Measurements from ENCODE around the gene SBK2. TPM values are rescaled to one million over a fixed set of nuclear protein-coding genes. Genes with fewer than 3 reads are reported as not detected.

SBK2 gene
- total RNA-seq, 1 donor from 2014 or later, result 1.0 TPM

GRCh38 chr19:55494172-55494761, 42.7 kb downstream of the SBK2 start:
- Histone ChIP-seq H3K4me1 (ENCODE audit: control insufficient read depth in 3 of 3, insufficient read depth in 3 of 3, low read length in 3 of 3) (peaks cover 6 to 13% (median 8%) of the 10 kb centered on the region in 3 donors), H3K9me3 (ENCODE audit: control insufficient read depth in 3 of 3, low read length in 3 of 3) (no peaks in the 10 kb centered on the region), H3K27ac (ENCODE audit: low read depth, low read length) (peak overlapping the region; percentile 66), H3K36me3 (ENCODE audit: control insufficient read depth in 3 of 3, insufficient read depth in 3 of 3, low read length in 3 of 3) (no peaks in the 10 kb centered on the region), H3K27me3 (ENCODE audit: control insufficient read depth in 3 of 3, insufficient read depth in 3 of 3, low read length in 3 of 3) (peaks cover 7 to 32% (median 24%) of the 10 kb centered on the region in 3 donors), H3K9ac (ENCODE audit: low read depth in 1 of 3, low read length in 3 of 3) (peak overlapping the region in 2 of 3 donors; percentile 50 to 57), H3K4me3 (ENCODE audit: low read length in 3 of 3) (peak overlapping the region; percentile 50 to 62 (median 54))

GRCh38 chr19:55493645-55494171, 43.2 kb downstream of the SBK2 start:
- Histone ChIP-seq H3K27ac (ENCODE audit: low read depth, low read length) (peak overlapping the region; percentile 68), H3K36me3 (ENCODE audit: control insufficient read depth in 3 of 3, insufficient read depth in 3 of 3, low read length in 3 of 3) (no peaks in the 10 kb centered on the region), H3K9ac (ENCODE audit: low read depth in 1 of 3, low read length in 3 of 3) (peak overlapping the region in 2 of 3 donors; percentile 32 to 60), H3K27me3 (ENCODE audit: control insufficient read depth in 3 of 3, insufficient read depth in 3 of 3, low read length in 3 of 3) (peaks cover 9 to 33% (median 24%) of the 10 kb centered on the region in 3 donors), H3K9me3 (ENCODE audit: control insufficient read depth in 3 of 3, low read length in 3 of 3) (no peaks in the 10 kb centered on the region), H3K4me3 (ENCODE audit: low read length in 3 of 3) (peak overlapping the region in 2 of 3 donors; percentile 50 to 62), H3K4me1 (ENCODE audit: control insufficient read depth in 3 of 3, insufficient read depth in 3 of 3, low read length in 3 of 3) (peaks cover 6 to 13% (median 9%) of the 10 kb centered on the region in 3 donors)

- peaks cover 9 to 35% (median 24%) of the 10 kb centered on the region in 3 donors for H3K27me3 ChIP-seq (ENCODE audit: control insufficient read depth in 3 of 3, insufficient read depth in 3 of 3, low read length in 3 of 3)
- H3K36me3 ChIP-seq (ENCODE audit: control insufficient read depth in 3 of 3, insufficient read depth in 3 of 3, low read length in 3 of 3), result no peaks in the 10 kb centered on the region
- peak overlapping the region in 2 of 3 donors; percentile 32 to 60 for H3K9ac ChIP-seq (ENCODE audit: low read depth in 1 of 3, low read length in 3 of 3)
- no peak overlapping the region for H3K4me3 ChIP-seq (ENCODE audit: low read length in 3 of 3)
- H3K27ac ChIP-seq (ENCODE audit: low read depth, low read length), result peak overlapping the region; percentile 68
- no peaks in the 10 kb centered on the region for H3K9me3 ChIP-seq (ENCODE audit: control insufficient read depth in 3 of 3, low read length in 3 of 3)
- peaks cover 6 to 13% (median 12%) of the 10 kb centered on the region in 3 donors for H3K4me1 ChIP-seq (ENCODE audit: control insufficient read depth in 3 of 3, insufficient read depth in 3 of 3, low read length in 3 of 3)
Measured at GRCh38 chr19:55493052-55493644, 43.8 kb downstream of the SBK2 start.

GRCh38 chr19:55492362-55492944, 44.5 kb downstream of the SBK2 start:
- no peak overlapping the region for H3K27ac ChIP-seq (ENCODE audit: low read depth, low read length)

DNA sequence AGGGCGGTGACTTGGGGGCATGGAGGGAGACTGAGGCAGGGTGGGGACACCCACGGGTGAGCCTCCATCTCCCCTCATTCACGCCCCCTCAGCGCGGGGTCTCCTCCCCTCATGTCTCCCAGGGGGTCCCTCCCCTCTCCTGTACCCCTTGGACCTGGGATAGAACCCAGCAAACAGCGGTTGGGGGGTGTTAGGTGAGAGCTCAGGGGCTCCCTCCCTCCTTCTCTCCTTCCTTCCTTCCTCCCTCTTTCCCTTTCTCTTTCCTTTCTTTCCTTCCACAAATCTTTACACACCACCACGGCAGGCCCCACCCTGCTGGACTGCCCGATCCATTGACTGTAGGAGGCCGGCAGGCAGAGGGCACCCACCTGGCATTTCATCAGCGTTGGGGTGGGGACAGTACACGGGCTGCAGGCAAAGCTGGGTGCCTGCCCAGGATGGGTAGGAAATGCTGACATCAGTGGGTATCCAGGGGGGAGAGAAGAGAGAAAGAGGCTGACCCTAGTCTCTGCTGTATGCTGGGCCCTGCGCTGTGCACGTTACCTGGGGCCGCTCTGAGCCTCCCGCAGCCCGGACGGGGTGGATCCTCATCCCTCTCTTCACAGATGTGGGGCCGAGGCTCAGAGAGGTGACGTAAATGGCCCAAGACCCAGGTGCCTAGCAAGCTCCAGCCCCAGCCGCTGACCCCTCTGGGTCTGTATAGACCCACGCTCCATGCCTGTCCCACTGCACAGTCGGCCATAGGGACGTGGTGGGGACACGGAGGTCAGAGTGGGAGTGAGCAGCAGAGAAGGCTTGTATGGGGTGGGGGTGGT, 45.2 kb downstream of the SBK2 start:
- Histone ChIP-seq H3K9me3 (ENCODE audit: control insufficient read depth in 3 of 3, low read length in 3 of 3) (no peaks in the 10 kb centered on the region), H3K4me3 (ENCODE audit: low read length in 3 of 3) (no peak overlapping the region), H3K36me3 (ENCODE audit: control insufficient read depth in 3 of 3, insufficient read depth in 3 of 3, low read length in 3 of 3) (no peaks in the 10 kb centered on the region), H3K27ac (ENCODE audit: low read depth, low read length) (no peak overlapping the region), H3K9ac (ENCODE audit: low read depth in 1 of 3, low read length in 3 of 3) (no peak overlapping the region), H3K27me3 (ENCODE audit: control insufficient read depth in 3 of 3, insufficient read depth in 3 of 3, low read length in 3 of 3) (peaks cover 9 to 39% (median 24%) of the 10 kb centered on the region in 3 donors), H3K4me1 (ENCODE audit: control insufficient read depth in 3 of 3, insufficient read depth in 3 of 3, low read length in 3 of 3) (peaks cover 13 to 24% (median 23%) of the 10 kb centered on the region in 3 donors)

More at GRCh38 chr19:55492362-55492944, 44.5 kb downstream of the SBK2 start:
- Histone ChIP-seq H3K4me1 (ENCODE audit: control insufficient read depth in 3 of 3, insufficient read depth in 3 of 3, low read length in 3 of 3) (peaks cover 9 to 17% (median 17%) of the 10 kb centered on the region in 3 donors), H3K36me3 (ENCODE audit: control insufficient read depth in 3 of 3, insufficient read depth in 3 of 3, low read length in 3 of 3) (no peaks in the 10 kb centered on the region), H3K27me3 (ENCODE audit: control insufficient read depth in 3 of 3, insufficient read depth in 3 of 3, low read length in 3 of 3) (peaks cover 9 to 35% (median 24%) of the 10 kb centered on the region in 3 donors), H3K9me3 (ENCODE audit: control insufficient read depth in 3 of 3, low read length in 3 of 3) (no peaks in the 10 kb centered on the region), H3K4me3 (ENCODE audit: low read length in 3 of 3) (no peak overlapping the region), H3K9ac (ENCODE audit: low read depth in 1 of 3, low read length in 3 of 3) (no peak overlapping the region)

DNA sequence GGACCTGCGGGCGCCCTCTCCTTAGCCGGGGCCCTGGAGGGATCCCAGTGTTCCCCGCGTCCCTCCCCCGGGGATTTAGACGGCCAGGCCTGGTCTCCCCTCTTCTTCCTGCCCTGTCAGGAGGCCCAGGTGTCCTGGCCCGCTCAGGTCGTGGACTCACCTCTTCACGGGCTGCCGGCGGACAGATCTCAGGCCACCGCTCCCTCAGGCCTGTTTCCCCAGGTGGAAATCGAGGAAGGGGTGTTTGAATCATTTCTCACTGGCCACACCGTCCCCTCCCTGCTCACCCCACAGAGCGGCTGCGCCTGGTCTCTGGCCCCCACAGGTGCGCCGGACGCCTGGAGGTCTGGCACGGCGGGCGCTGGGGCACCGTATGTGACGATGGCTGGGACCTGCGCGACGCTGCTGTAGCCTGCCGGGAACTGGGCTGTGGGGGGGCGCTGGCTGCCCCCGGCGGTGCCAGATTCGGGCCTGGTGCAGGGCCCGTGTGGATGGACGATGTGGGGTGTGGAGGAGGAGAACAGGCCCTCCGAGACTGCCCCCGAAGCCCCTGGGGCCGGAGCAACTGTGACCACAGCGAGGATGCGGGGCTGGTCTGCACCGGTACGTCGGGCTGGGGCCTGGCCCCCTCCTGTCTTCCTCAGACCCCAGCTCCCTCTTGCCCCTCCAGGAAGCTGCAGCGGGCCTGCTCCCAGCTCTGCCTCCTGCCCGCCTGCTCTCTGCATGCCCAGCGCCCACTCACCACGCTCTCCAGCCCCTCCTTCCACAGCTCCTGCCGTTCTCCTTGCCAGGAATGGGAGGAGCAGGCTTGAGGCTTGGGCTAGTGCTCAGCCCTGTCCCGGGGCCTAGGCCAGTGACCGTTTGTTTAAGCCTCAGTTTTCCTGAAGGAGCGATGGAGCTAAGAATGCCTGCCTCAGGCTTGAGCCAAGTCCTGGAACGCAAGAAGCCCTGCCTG, 46.2 kb downstream of the SBK2 start:
- Histone ChIP-seq H3K9ac (ENCODE audit: low read depth in 1 of 3, low read length in 3 of 3) (no peak overlapping the region), H3K9me3 (ENCODE audit: control insufficient read depth in 3 of 3, low read length in 3 of 3) (no peaks in the 10 kb centered on the region), H3K4me3 (ENCODE audit: low read length in 3 of 3) (no peak overlapping the region), H3K36me3 (ENCODE audit: control insufficient read depth in 3 of 3, insufficient read depth in 3 of 3, low read length in 3 of 3) (no peaks in the 10 kb centered on the region), H3K27ac (ENCODE audit: low read depth, low read length) (no peak overlapping the region), H3K4me1 (ENCODE audit: control insufficient read depth in 3 of 3, insufficient read depth in 3 of 3, low read length in 3 of 3) (peaks cover 18 to 33% (median 33%) of the 10 kb centered on the region in 3 donors), H3K27me3 (ENCODE audit: control insufficient read depth in 3 of 3, insufficient read depth in 3 of 3, low read length in 3 of 3) (peaks cover 9 to 45% (median 30%) of the 10 kb centered on the region in 3 donors)

DNA sequence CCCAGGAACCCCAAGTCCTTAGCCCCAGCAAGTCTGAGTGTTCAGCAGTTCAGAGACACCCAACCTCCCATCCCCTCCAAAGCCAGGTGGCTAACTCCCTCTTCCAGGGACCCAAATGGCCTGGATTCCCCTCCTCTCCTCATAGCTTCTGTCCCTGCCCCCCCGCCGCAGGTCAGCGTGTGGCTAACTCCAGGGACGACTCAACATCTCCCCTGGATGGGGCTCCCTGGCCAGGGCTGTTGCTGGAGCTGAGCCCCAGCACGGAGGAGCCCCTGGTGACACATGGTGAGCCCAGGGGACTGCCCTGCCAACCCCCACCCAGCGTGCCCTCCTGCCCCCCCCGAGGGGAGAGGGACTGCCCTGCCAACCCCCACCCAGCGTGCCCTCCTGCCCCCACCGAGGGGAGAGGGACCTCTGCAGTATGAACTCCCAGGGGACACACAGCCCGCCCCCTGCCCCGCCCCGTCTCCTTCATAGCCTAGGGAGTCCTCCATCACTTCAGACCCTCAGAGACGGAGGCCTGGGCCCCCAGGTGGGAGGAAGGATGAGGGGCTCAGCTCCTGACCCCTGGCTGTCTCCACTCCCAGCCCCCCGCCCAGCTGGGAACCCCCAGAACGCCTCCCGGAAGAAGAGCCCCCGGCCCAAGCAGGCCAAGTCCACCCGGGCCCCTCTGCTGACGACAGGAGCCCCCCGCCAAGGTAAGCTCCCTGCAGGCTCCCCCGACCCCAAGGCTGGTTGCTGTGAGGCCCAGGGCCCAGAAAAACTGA, 47.0 kb downstream of the SBK2 start:
- Histone ChIP-seq H3K9me3 (ENCODE audit: control insufficient read depth in 3 of 3, low read length in 3 of 3) (no peaks in the 10 kb centered on the region), H3K36me3 (ENCODE audit: control insufficient read depth in 3 of 3, insufficient read depth in 3 of 3, low read length in 3 of 3) (no peaks in the 10 kb centered on the region), H3K4me1 (ENCODE audit: control insufficient read depth in 3 of 3, insufficient read depth in 3 of 3, low read length in 3 of 3) (peaks cover 24 to 40% (median 40%) of the 10 kb centered on the region in 3 donors), H3K27ac (ENCODE audit: low read depth, low read length) (no peak overlapping the region), H3K4me3 (ENCODE audit: low read length in 3 of 3) (no peak overlapping the region), H3K27me3 (ENCODE audit: control insufficient read depth in 3 of 3, insufficient read depth in 3 of 3, low read length in 3 of 3) (peaks cover 9 to 51% (median 31%) of the 10 kb centered on the region in 3 donors), H3K9ac (ENCODE audit: low read depth in 1 of 3, low read length in 3 of 3) (peak overlapping the region in 1 of 3 donors; percentile 45)

GRCh38 chr19:55488986-55489710, 47.8 kb downstream of the SBK2 start:
- Histone ChIP-seq H3K36me3 (ENCODE audit: control insufficient read depth in 3 of 3, insufficient read depth in 3 of 3, low read length in 3 of 3) (no peaks in the 10 kb centered on the region), H3K4me3 (ENCODE audit: low read length in 3 of 3) (no peak overlapping the region), H3K4me1 (ENCODE audit: control insufficient read depth in 3 of 3, insufficient read depth in 3 of 3, low read length in 3 of 3) (peaks cover 30 to 43% (median 41%) of the 10 kb centered on the region in 3 donors), H3K9me3 (ENCODE audit: control insufficient read depth in 3 of 3, low read length in 3 of 3) (no peaks in the 10 kb centered on the region), H3K9ac (ENCODE audit: low read depth in 1 of 3, low read length in 3 of 3) (peak overlapping the region in 1 of 3 donors; percentile 45), H3K27me3 (ENCODE audit: control insufficient read depth in 3 of 3, insufficient read depth in 3 of 3, low read length in 3 of 3) (peaks cover 8 to 50% (median 26%) of the 10 kb centered on the region in 3 donors), H3K27ac (ENCODE audit: low read depth, low read length) (peak overlapping the region; percentile 54)

Measured in skeletal muscle tissue (tissue), 4 donors.